Right cardiac atrium (tissue), 5 donors: ENCODE results near the gene MAML2. TPM values are rescaled to one million over a fixed set of nuclear protein-coding genes. Genes with fewer than 3 reads are reported as not detected.

Experiments used
- ATAC-seq, 2 donors: fragments of 200-7000 bp; cut with Tn5 transposase; one replicate each; pipeline versions ENCODE4 v1.8.0 to v1.9.1; 2020; ENCODE audit warnings: moderate library complexity in 2 of 2, mild to moderate bottlenecking in 1 of 2
- DNase-seq, 3 donors: peaks; one replicate each; pipeline ENCODE4 v3.0.0-alpha.2; 2020
- H3K27ac ChIP-seq: one replicate; pipeline ENCODE4 v1.5.1; 2013; ENCODE audit warnings: mild to moderate bottlenecking, low read length, control low read depth, moderate library complexity
- H3K27me3 ChIP-seq: one replicate; pipeline ENCODE4 v1.6.1; 2013; ENCODE audit not compliant: control insufficient read depth, insufficient read depth
- H3K4me1 ChIP-seq: one replicate; pipeline ENCODE4 v1.6.1; 2013; ENCODE audit warnings: low read length; ENCODE audit not compliant: control insufficient read depth, insufficient read depth
- H3K4me3 ChIP-seq: one replicate; pipeline ENCODE4 v1.5.1; 2013; ENCODE audit warnings: low read length, control low read depth
- H3K9me3 ChIP-seq: one replicate; pipeline ENCODE4 v1.6.1; 2013; ENCODE audit warnings: low read length; ENCODE audit not compliant: control insufficient read depth
- WGBS: extraction: QIAGEN DNeasy Blood & Tissue Kit; methylation state at CpG from one replicate; pipeline ENCODE4 v1.1.7; 2013; 5-methylcytosine and 5-hydroxymethylcytosine counted together
- intact Hi-C, 4 donors: fragments of 100-400 bp; cut with DNase I; formaldehyde crosslinking; loops; one replicate each; pipeline versions ENCODE4 v1.11.0 to v1.14.0; 2022 to 2023
- polyA plus RNA-seq: library from polyadenylated mRNA; stranded (reverse); fragments of 200-250 nt; gene quantifications from one replicate; pipeline ENCODE4 v1.2.3, GENCODE V29; 2013
- total RNA-seq, 4 donors: library from RNA; stranded (reverse); fragmentation: NEBNext Ultra II Directional; extraction: Animal tissue kit (Norgen Biotek cat#: 25700); gene quantifications; one replicate each; pipeline ENCODE4 v1.2.1, GENCODE V29; 2021
- donor health status: healthy with polysubstance abuse.
- donor health status: DM: no; HTN: yes; CAD: no.
- donor health status: DM: no; HTN: no; CAD: no.
- donor health status: DM: no; HTN: yes; CAD: no; lungs with severe emphysema.
- donor health status: DM: yes; HTN: yes; CAD: no.

Gene MAML2
- total and polyA plus RNA-seq, 5 donors: 2.7 to 9.9 (median 7.4) TPM

DNA sequence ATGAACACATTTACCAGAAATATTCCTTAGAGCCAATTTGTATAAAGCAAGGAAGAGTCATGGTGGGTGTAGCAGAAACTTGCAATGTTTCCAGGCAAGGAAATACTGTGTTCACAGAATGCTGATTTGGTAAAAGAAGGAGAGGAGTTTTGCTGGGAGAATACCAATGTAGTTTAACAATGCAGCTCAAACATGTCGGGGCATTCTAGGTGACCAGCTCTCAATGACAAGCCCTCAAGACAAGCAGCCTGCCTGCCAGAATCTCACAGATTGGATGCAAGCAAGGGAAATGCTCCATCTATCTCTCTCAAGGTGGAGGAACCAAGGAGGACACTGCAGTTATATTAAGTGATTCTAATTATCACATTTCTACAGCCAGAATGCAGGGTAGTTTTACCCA, 190.4 kb downstream of the MAML2 start:
- Histone ChIP-seq H3K27me3 (no peaks in the 10 kb centered on the region), H3K9me3 (no peaks in the 10 kb centered on the region), H3K4me1 (peaks cover 22% of the 10 kb centered on the region), H3K4me3 (no peak overlapping the region), H3K27ac (no peak overlapping the region)
- WGBS: 88% methylated on average over 1 of the region's 1 CpG
- DNase-seq: no peak
- intact Hi-C loops: no loop called here
- no peak for ATAC-seq

DNA sequence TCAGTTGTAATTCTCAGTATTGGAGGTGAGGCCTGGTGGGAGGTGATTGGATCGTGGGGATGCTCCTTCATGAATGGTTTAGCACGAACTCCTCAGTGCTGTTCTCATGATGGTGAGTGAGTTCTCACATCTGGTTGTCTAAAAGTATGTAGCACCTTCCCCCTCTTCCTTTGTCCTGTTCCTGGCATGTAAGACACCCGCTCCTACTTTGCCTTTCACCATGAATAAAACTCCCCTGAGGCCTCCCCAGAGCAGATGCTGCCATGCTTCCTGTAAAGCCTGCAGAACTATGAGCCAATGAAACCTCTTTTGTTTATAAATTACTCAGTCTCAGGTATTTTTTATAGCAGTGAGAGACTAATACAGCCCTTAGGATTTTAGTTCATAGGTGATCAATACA, 191.5 kb downstream of the MAML2 start:
- WGBS: 88% methylated on average over 3 of the region's 3 CpGs
- Histone ChIP-seq H3K4me3 (no peak overlapping the region), H3K9me3 (no peaks in the 10 kb centered on the region), H3K27ac (no peak overlapping the region), H3K27me3 (no peaks in the 10 kb centered on the region), H3K4me1 (peaks cover 16% of the 10 kb centered on the region)
- no peak for DNase-seq
- intact Hi-C loops: no loop called here
- no peak for ATAC-seq

DNA sequence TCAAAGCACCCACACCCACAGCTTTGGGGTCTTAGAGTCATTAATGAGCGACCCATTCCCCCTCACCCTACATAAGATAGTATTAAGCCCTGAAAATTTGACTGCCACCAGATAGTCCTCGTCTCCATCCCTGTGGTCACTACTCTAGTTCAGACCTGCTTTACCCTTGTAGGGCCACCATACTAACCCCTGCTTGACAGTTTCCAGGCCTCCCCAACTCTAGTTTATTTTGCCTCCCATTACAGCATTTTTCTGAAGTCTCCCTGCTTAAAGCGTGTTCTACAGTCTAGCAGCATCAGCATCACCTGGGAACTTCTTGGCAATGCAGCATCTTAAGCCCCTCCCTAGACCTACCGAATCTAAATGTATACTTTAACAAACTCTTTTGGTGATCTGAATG, 192.4 kb downstream of the MAML2 start:
- Histone ChIP-seq H3K27ac (no peak overlapping the region), H3K4me1 (peaks cover 9% of the 10 kb centered on the region), H3K27me3 (no peaks in the 10 kb centered on the region), H3K9me3 (no peaks in the 10 kb centered on the region), H3K4me3 (no peak overlapping the region)
- whole genome bisulfite sequencing: 93% methylated on average over 4 of the region's 4 CpGs
- ATAC-seq (no peak), DNase-seq (no peak)
- intact Hi-C loops: no loop called here

- no peaks in the 10 kb centered on the region for H3K9me3 ChIP-seq
- H3K4me1 ChIP-seq: peaks cover 7% of the 10 kb centered on the region
- H3K4me3 ChIP-seq: no peak overlapping the region
- no peak overlapping the region for H3K27ac ChIP-seq
- no peaks in the 10 kb centered on the region for H3K27me3 ChIP-seq
- WGBS: 76% methylated on average over 7 of the region's 7 CpGs
- ATAC-seq (no peak), DNase-seq (no peak)
- intact Hi-C loops: no loop called here
Measured at GRCh38 chr11:96149743-96150555, 193.0 kb downstream of the MAML2 start.

DNA sequence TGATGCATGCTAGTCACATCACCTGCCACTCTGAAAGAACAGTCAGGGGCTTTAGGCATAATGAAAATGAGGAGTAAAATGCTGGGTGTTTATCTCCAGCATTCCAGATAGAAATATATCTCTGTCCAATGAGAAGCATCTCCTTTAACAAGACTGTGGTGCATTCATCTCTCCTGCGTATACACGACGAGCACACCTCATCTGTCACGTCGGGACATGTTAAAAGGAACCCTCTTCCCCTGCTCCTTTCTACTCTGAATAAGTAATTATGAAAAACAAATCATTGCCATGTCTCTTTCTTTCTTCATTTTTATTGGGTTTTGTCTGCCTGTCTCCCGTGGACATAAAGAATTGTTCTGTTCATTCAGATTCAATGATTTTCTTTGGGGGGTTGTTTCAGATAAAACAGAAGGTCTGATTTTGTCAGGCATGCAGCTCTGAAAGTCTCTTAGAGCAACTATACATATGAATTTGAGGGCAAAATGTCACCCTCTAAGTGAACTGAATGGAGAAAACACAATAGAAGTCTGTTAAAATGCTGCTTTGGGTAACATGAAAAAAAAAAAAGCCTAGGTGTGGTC, 195.0 kb downstream of the MAML2 start:
- Histone ChIP-seq H3K4me1 (peaks cover 2% of the 10 kb centered on the region), H3K27me3 (no peaks in the 10 kb centered on the region), H3K9me3 (no peaks in the 10 kb centered on the region), H3K4me3 (no peak overlapping the region), H3K27ac (no peak overlapping the region)
- no peak for ATAC-seq
- intact Hi-C loops: no loop called here
- WGBS: 86% methylated on average over 6 of the region's 6 CpGs
- DNase-seq: no peak

- Histone ChIP-seq H3K27me3 (no peaks in the 10 kb centered on the region), H3K27ac (no peak overlapping the region), H3K9me3 (no peaks in the 10 kb centered on the region), H3K4me1 (peaks cover 2% of the 10 kb centered on the region), H3K4me3 (no peak overlapping the region)
- ATAC-seq: no peak
- WGBS: 90% methylated on average over 2 of the region's 2 CpGs
- DNase-seq: no peak
- intact Hi-C loops: no loop called here
Measured at GRCh38 chr11:96147186-96147585, 195.8 kb downstream of the MAML2 start.

GRCh38 chr11:96146765-96147164, 196.2 kb downstream of the MAML2 start:
- no peaks in the 10 kb centered on the region for H3K27me3 ChIP-seq
- H3K9me3 ChIP-seq: no peaks in the 10 kb centered on the region
- ATAC-seq (no peak), DNase-seq (no peak)
- intact Hi-C loops: no loop called here
- no peak overlapping the region for H3K4me3 ChIP-seq
- H3K27ac ChIP-seq: no peak overlapping the region
- peaks cover 2% of the 10 kb centered on the region for H3K4me1 ChIP-seq

GRCh38 chr11:96145163-96145585, 197.8 kb downstream of the MAML2 start:
- no peak for DNase-seq
- WGBS: 53% methylated on average over 4 of the region's 4 CpGs
- no peaks in the 10 kb centered on the region for H3K4me1 ChIP-seq
- no peak overlapping the region for H3K4me3 ChIP-seq
- no peaks in the 10 kb centered on the region for H3K9me3 ChIP-seq
- ATAC-seq: no peak
- H3K27me3 ChIP-seq: no peaks in the 10 kb centered on the region
- H3K27ac ChIP-seq: no peak overlapping the region
- intact Hi-C loops: no loop called here

- no peaks in the 10 kb centered on the region for H3K4me1 ChIP-seq
- no peaks in the 10 kb centered on the region for H3K9me3 ChIP-seq
- 76% methylated on average over 2 of the region's 2 CpGs for WGBS
- DNase-seq: no peak
- no peaks in the 10 kb centered on the region for H3K27me3 ChIP-seq
- intact Hi-C loops: no loop called here
- H3K27ac ChIP-seq: no peak overlapping the region
- no peak overlapping the region for H3K4me3 ChIP-seq
- no peak for ATAC-seq
Measured at GRCh38 chr11:96144553-96144952, 198.4 kb downstream of the MAML2 start.

GRCh38 chr11:96143041-96143521, 199.9 kb downstream of the MAML2 start:
- no peaks in the 10 kb centered on the region for H3K4me1 ChIP-seq
- DNase-seq (no peak), ATAC-seq (peak; percentile 65 to 86)
- H3K27ac ChIP-seq: no peak overlapping the region
- H3K9me3 ChIP-seq: no peaks in the 10 kb centered on the region
- H3K4me3 ChIP-seq: no peak overlapping the region
- no peaks in the 10 kb centered on the region for H3K27me3 ChIP-seq
- intact Hi-C loops: no loop called here
- 39% methylated on average over 5 of the region's 5 CpGs for WGBS

DNA sequence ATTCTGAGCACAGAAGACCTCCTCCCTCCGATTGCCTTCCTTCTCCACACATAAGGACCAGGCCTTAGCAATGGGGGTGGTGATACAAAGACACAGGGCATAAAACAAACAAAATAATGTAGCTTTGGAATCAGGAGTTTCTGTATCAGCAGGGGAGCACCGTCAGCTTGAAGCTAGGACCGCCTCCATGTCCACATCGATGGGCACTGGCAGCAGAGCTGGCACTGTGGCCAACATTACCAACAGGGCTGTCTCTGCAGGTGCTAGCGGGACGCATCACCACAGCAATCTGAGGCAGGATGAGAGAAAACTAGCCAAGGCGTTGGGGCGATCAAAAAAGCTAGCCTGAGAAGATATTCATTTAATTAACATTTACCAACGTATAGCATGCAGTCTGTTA, 201.4 kb downstream of the MAML2 start:
- 96% methylated on average over 9 of the region's 9 CpGs for WGBS
- Histone ChIP-seq H3K27ac (no peak overlapping the region), H3K4me3 (no peak overlapping the region), H3K27me3 (no peaks in the 10 kb centered on the region), H3K4me1 (no peaks in the 10 kb centered on the region), H3K9me3 (no peaks in the 10 kb centered on the region)
- ATAC-seq (no peak), DNase-seq (no peak)
- intact Hi-C loops: no loop called here
